Caco-2 (cell line): Measurements from ENCODE around the gene USP17L18. TPM values are rescaled to one million over a fixed set of nuclear protein-coding genes. Genes with fewer than 3 reads are reported as not detected.
"Not testable (repeated sequence)": the region's sequence is repeated elsewhere in the genome, so short reads cannot be mapped to it uniquely, and the experiment has no call there.

Experiments used
- Bru-seq: library from RNA; stranded (reverse); fragments of 400-500 nt; gene quantifications from one replicate; lab custom pipeline; 2021; lab: Mats Ljungman, UMichigan
- BruChase-seq, 2 experiments: library from RNA; stranded (reverse); fragments of 400-500 nt; gene quantifications; one replicate each; lab custom pipeline; 2021; lab: Mats Ljungman, UMichigan
- BruUV-seq: library from RNA; stranded (reverse); fragments of 400-500 nt; replicated peaks from 2 replicates; lab custom pipeline; 2021; lab: Mats Ljungman, UMichigan
- CTCF ChIA-PET: fragments of 300-600 bp; sonication (Branson Sonifier 250); formaldehyde crosslinking; loops from one replicate; lab custom pipeline; 2022; ENCODE audit warnings: antibody characterized with exemption; lab: Charles Lee
- POLR2A ChIA-PET: fragments of 300-600 bp; sonication (Branson Sonifier 250); formaldehyde crosslinking; loops from one replicate; lab custom pipeline; 2022; ENCODE audit warnings: antibody characterized with exemption; lab: Charles Lee
- DNase-seq, 2 experiments: peaks; one replicate each; pipeline versions ENCODE4 v3.0.0 to v3.0.0-alpha.2; 2020 to 2022
- H3K27me3 ChIP-seq: replicated peaks from 2 replicates; pipeline ENCODE4 v1.6.0; 2011; ENCODE audit warnings: low read length; ENCODE audit not compliant: control insufficient read depth, insufficient read depth
- H3K36me3 ChIP-seq: 2 replicates; pipeline ENCODE4 v1.5.1; 2011; ENCODE audit warnings: low read length; ENCODE audit not compliant: control insufficient read depth, insufficient read depth
- H3K4me1 ChIP-seq: fragments of 250-450 bp; sonication (Bioruptor Pico); 2 replicates; pipeline ENCODE4 v1.5.1; 2020; ENCODE audit warnings: mild to moderate bottlenecking
- H3K4me3 ChIP-seq: 2 replicates; pipeline ENCODE4 v1.5.1; 2011; ENCODE audit warnings: low read depth, mild to moderate bottlenecking, control low read depth, low read length
- H3K9me3 ChIP-seq: fragments of 250-450 bp; sonication (Bioruptor Pico); 2 replicates; pipeline ENCODE4 v1.5.1; 2020; ENCODE audit warnings: mild to moderate bottlenecking, moderate library complexity
- H3K27ac Mint-ChIP-seq: one replicate; pipeline ENCODE4 v1.8.0; 2022; ENCODE audit warnings: mixed read lengths; ENCODE audit not compliant: unreplicated experiment
- H3K27me3 Mint-ChIP-seq: one replicate; pipeline ENCODE4 v1.8.0; 2022; ENCODE audit warnings: mixed read lengths; ENCODE audit not compliant: insufficient read depth, unreplicated experiment
- H3K36me3 Mint-ChIP-seq: one replicate; pipeline ENCODE4 v1.8.0; 2022; ENCODE audit warnings: mild to moderate bottlenecking, mixed read lengths; ENCODE audit not compliant: insufficient read depth, unreplicated experiment
- H3K4me1 Mint-ChIP-seq: one replicate; pipeline ENCODE4 v1.8.0; 2022; ENCODE audit warnings: low read depth, mixed read lengths; ENCODE audit not compliant: unreplicated experiment
- H3K4me3 Mint-ChIP-seq: one replicate; pipeline ENCODE4 v1.8.0; 2022; ENCODE audit warnings: mild to moderate bottlenecking, moderate library complexity, mixed read lengths; ENCODE audit not compliant: unreplicated experiment
- H3K9me3 Mint-ChIP-seq: one replicate; pipeline ENCODE4 v1.8.0; 2022; ENCODE audit warnings: mixed read lengths; ENCODE audit not compliant: unreplicated experiment
- intact Hi-C: fragments of 100-400 bp; cut with micrococcal nuclease; formaldehyde crosslinking; loops from one replicate; pipeline ENCODE4 v1.10.0; 2022; ENCODE audit not compliant: unreplicated experiment
- long read RNA-seq: library from polyadenylated mRNA; stranded (forward); transcript quantifications from one replicate; pipeline ENCODE4 v2.0.0, GENCODE V29; 2022
- total RNA-seq: library from RNA; stranded (reverse); gene quantifications from 2 replicates; pipeline ENCODE4 v1.2.3, GENCODE V29; 2022

The USP17L18 gene, protein sequence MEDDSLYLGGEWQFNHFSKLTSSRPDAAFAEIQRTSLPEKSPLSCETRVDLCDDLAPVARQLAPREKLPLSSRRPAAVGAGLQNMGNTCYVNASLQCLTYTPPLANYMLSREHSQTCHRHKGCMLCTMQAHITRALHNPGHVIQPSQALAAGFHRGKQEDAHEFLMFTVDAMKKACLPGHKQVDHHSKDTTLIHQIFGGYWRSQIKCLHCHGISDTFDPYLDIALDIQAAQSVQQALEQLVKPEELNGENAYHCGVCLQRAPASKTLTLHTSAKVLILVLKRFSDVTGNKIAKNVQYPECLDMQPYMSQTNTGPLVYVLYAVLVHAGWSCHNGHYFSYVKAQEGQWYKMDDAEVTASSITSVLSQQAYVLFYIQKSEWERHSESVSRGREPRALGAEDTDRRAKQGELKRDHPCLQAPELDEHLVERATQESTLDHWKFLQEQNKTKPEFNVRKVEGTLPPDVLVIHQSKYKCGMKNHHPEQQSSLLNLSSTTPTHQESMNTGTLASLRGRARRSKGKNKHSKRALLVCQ
- total RNA-seq: not detected in 2 replicates
- Bru-seq, nascent RNA: not detected
- BruChase-seq, experiment 1, labeled RNA remaining after a 2-hour chase: not detected
- not detected for BruChase-seq, experiment 2, labeled RNA remaining after a 6-hour chase
- long read RNA-seq: 0 reads

- H3K27ac Mint-ChIP-seq, H3K4me3 ChIP-seq, H3K27me3 Mint-ChIP-seq, H3K9me3 Mint-ChIP-seq, H3K27me3 ChIP-seq, H3K9me3 ChIP-seq, intact Hi-C loops, H3K36me3 Mint-ChIP-seq, H3K4me1 Mint-ChIP-seq, BruUV-seq, POLR2A ChIA-PET, H3K4me1 ChIP-seq, H3K4me3 Mint-ChIP-seq, CTCF ChIA-PET, H3K36me3 ChIP-seq: not testable (repeated sequence)
- DNase-seq: peak in 1 of 2 experiments; percentile 9
Observed at GRCh38 chr4:9247953-9248680, at the start of gene USP17L18. Gene USP17L18, plus strand, starts transcription at chr4:9248630. Its CDS starts 0 bp downstream, at chr4:9248630.

DNA sequence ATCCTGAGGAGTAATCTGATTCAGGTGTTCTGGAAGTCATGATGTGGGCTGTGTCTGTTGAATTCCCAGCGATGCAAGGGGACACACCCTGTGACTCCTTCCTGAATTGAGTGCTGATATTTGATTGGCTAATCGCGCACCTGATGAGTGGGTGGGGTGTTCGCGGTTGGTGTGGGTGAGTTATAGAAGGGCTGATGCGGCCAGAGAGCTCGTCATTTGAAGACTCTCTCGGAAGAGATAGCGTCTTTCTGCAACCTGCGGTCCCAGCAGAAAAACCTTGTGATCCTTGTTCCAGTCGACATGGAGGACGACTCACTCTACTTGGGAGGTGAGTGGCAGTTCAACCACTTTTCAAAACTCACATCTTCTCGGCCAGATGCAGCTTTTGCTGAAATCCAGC is 38.1 kb upstream of the USP17L18 start, which contains the start of gene USP17L10:
Gene USP17L10, plus strand, starts transcription at position 301 of the 400 bp plus-strand sequence. Its CDS starts 0 bp downstream, at position 301.
- BruUV-seq, H3K9me3 Mint-ChIP-seq, H3K4me1 Mint-ChIP-seq, H3K27me3 ChIP-seq, H3K4me3 ChIP-seq, H3K36me3 Mint-ChIP-seq, CTCF ChIA-PET, DNase-seq, H3K36me3 ChIP-seq, H3K4me1 ChIP-seq, H3K4me3 Mint-ChIP-seq, H3K27ac Mint-ChIP-seq, H3K9me3 ChIP-seq, H3K27me3 Mint-ChIP-seq, intact Hi-C loops, POLR2A ChIA-PET: not testable (repeated sequence)

- H3K4me1 Mint-ChIP-seq, intact Hi-C loops, CTCF ChIA-PET, H3K4me3 Mint-ChIP-seq, POLR2A ChIA-PET, H3K36me3 Mint-ChIP-seq, H3K4me3 ChIP-seq, H3K36me3 ChIP-seq, H3K9me3 ChIP-seq, H3K27me3 Mint-ChIP-seq, BruUV-seq, H3K4me1 ChIP-seq, H3K27ac Mint-ChIP-seq, H3K27me3 ChIP-seq, H3K9me3 Mint-ChIP-seq: not testable (repeated sequence)
- peak in 1 of 2 experiments; percentile 3 for DNase-seq
Observed at GRCh38 chr4:9214701-9215100, 33.7 kb upstream of the USP17L18 start.

- H3K27ac Mint-ChIP-seq, H3K9me3 ChIP-seq, CTCF ChIA-PET, POLR2A ChIA-PET, intact Hi-C loops, DNase-seq, H3K9me3 Mint-ChIP-seq, H3K4me3 ChIP-seq, H3K36me3 ChIP-seq, H3K4me1 ChIP-seq, H3K4me1 Mint-ChIP-seq, BruUV-seq, H3K27me3 ChIP-seq, H3K36me3 Mint-ChIP-seq, H3K4me3 Mint-ChIP-seq, H3K27me3 Mint-ChIP-seq: not testable (repeated sequence)
Observed at GRCh38 chr4:9215105-9215504, 33.3 kb upstream of the USP17L18 start, which contains the start of gene USP17L11. Gene USP17L11, plus strand, starts transcription at chr4:9215405. Its CDS starts 0 bp downstream, at chr4:9215405.

GRCh38 chr4:9219852-9220251 is 28.6 kb upstream of the USP17L18 start, which contains the start of gene USP17L12:
Gene USP17L12, plus strand, starts transcription at chr4:9220152. Its CDS starts 0 bp downstream, at chr4:9220152.
- H3K4me1 Mint-ChIP-seq, H3K9me3 Mint-ChIP-seq, H3K36me3 ChIP-seq, H3K27me3 ChIP-seq, intact Hi-C loops, H3K27ac Mint-ChIP-seq, H3K9me3 ChIP-seq, POLR2A ChIA-PET, H3K36me3 Mint-ChIP-seq, H3K4me1 ChIP-seq, BruUV-seq, DNase-seq, CTCF ChIA-PET, H3K4me3 ChIP-seq, H3K27me3 Mint-ChIP-seq, H3K4me3 Mint-ChIP-seq: not testable (repeated sequence)

DNA sequence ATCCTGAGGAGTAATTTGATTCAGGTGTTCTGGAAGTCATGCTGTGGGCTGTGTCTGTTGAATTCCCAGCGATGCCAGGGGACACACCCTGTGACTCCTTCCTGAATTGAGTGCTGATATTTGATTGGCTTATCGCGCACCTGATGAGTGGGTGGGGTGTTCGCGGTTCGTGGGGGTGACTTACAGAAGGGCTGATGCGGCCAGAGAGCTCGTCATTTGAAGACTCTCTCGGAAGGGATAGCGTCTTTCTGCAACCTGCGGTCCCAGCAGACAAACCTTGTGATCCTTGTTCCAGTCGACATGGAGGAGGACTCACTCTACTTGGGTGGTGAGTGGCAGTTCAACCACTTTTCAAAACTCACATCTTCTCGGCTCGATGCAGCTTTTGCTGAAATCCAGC is 23.8 kb upstream of the USP17L18 start, which contains the start of gene USP17L13:
Gene USP17L13, plus strand, starts transcription at position 301 of the 400 bp plus-strand sequence. Its CDS starts 0 bp downstream, at position 301.
- POLR2A ChIA-PET, H3K36me3 Mint-ChIP-seq, H3K36me3 ChIP-seq, H3K4me1 ChIP-seq, DNase-seq, H3K27ac Mint-ChIP-seq, BruUV-seq, H3K9me3 ChIP-seq, CTCF ChIA-PET, H3K27me3 ChIP-seq, H3K27me3 Mint-ChIP-seq, H3K4me3 Mint-ChIP-seq, intact Hi-C loops, H3K9me3 Mint-ChIP-seq, H3K4me1 Mint-ChIP-seq, H3K4me3 ChIP-seq: not testable (repeated sequence)
